Spleen (tissue), 7 donors: ENCODE data around the gene TCF7L2.

Source experiments
- CTCF ChIP-seq, 11 experiments: fragments of 200-600 bp in 7 of 11; fragments of 450-650 bp in 4 of 11; sonication (generic) in 4 of 11; IDR thresholded peaks in 8 of 11; conservative IDR thresholded peaks in 3 of 11; 1 replicate in 7 of 11; 2 replicates in 4 of 11; pipeline versions ENCODE4 v1.4.0 to v1.8.0; 2016 to 2021; ENCODE audit warnings: antibody characterized with exemption in 11 of 11, inconsistent platforms in 4 of 11, mild to moderate bottlenecking in 1 of 11
- POLR2A ChIP-seq, 3 donors: fragments of 450-650 bp; IDR thresholded peaks; one replicate each; pipeline ENCODE4 v1.5.1; 2017; ENCODE audit warnings: antibody characterized with exemption in 3 of 3, mild to moderate bottlenecking in 1 of 3
- POLR2AphosphoS5 ChIP-seq, 3 donors: sonication (generic); formaldehyde crosslinking; IDR thresholded peaks; one replicate each; pipeline ENCODE4 v1.5.1; 2017; ENCODE audit warnings: antibody characterized with exemption in 3 of 3
- donor health status: DM: no; HTN: no; CAD: no; lungs with moderate emphysema.
- donor health status: DM: no; HTN: no; CAD: no.
- donor health status: DM: no; HTN: no; CAD: no.

GRCh38 chr10:113045147-113046055, 95.4 kb downstream of the TCF7L2 start:
- TF ChIP-seq CTCF (IDR thresholded peaks at IDR 0.05 in 8 of 11, conservative IDR thresholded peaks at IDR 0.05 in 3 of 11) (no peak), POLR2A (IDR thresholded peaks at IDR 0.05) (no peak), POLR2AphosphoS5 (IDR thresholded peaks at IDR 0.05) (peak in 2 of 3 donors; percentile 23 to 29)
